Forelimb muscle (tissue), 1 donor: ENCODE measurements around the gene GTF2H4. TPM values are rescaled to one million over a fixed set of nuclear protein-coding genes. Genes with fewer than 3 reads are reported as not detected.
"Not testable (repeated sequence)": the region's sequence is repeated elsewhere in the genome, so short reads cannot be mapped to it uniquely, and the experiment has no call there.

Experiments
- DNase-seq: peaks from one replicate; pipeline ENCODE4 v3.0.0-alpha.2; 2013; ENCODE audit warnings: low read depth
- polyA plus RNA-seq: library from polyadenylated mRNA; unstranded; fragments of 120-200 nt; gene quantifications from one replicate; pipeline ENCODE4 v1.2.1, GENCODE V29; 2013; ENCODE audit not compliant: insufficient read length

The GTF2H4 gene
- polyA plus RNA-seq, 1 donor = 23.7 TPM

DNA sequence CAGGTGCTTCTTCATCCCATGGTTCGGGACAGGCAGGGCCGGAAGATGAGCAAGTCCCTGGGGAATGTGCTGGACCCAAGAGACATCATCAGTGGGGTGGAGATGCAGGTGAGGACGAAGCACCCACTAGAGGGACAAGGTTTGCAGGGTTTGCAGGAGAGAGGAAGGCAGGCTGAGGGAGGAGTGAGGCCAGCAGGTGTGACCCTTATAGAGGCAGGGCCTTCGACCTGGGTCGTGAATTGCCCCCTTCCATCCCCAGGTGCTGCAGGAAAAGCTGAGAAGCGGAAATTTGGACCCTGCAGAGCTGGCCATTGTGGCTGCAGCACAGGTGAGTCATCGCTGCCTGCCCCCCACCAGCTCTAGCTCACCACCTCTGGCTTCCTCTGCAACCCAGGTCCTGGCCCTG, 14.4 kb downstream of the GTF2H4 start:
- DNase-seq = no peak

GRCh38 chr6:30924040-30924627, 16.1 kb downstream of the GTF2H4 start:
- DNase-seq = not testable (repeated sequence)

GRCh38 chr6:30926644-30927043, 18.6 kb downstream of the GTF2H4 start:
- no peak for DNase-seq

DNA sequence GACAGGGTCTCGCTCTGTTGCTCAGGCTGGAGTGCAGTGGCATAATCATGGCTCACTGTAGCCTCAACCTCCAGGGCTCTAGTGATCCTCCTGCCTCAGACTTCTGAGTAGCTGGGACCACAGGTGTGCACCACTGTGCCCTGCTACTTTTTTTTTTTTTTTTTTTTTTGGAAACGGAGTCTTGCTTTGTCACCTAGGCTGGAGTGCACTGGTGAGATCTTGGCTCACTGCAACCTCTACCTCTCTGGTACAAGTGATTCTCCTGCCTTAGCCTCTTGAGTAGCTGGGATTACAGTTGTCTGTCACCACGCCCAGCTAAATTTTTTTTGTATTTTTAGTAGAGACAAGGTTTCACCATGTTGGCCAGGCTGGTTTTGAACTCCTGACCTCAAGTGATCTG, 19.1 kb downstream of the GTF2H4 start:
- DNase-seq = not testable (repeated sequence)

- DNase-seq = no peak
These were observed 20.7 kb downstream of the GTF2H4 start for GRCh38 chr6:30928677-30929076.

DNA sequence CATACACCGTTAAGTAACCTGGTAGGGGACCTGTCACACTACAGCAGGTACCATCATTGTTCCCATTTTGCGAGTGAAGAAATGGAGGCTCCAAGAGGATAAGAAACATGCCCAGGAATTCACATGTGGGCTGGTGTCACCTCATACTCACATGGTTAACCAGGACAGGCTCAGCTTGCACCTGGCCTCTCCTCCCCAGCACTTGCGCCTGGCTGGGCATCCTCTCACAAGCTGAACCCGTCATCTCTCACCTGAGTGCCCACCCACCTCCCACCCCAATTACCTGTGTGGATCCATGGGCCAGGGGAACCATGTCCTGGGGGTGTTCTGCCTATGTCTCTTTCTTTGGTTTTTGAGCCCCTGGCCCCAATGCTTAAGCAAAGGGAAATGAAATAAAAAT, 22.5 kb downstream of the GTF2H4 start:
- DNase-seq = no peak

DNA sequence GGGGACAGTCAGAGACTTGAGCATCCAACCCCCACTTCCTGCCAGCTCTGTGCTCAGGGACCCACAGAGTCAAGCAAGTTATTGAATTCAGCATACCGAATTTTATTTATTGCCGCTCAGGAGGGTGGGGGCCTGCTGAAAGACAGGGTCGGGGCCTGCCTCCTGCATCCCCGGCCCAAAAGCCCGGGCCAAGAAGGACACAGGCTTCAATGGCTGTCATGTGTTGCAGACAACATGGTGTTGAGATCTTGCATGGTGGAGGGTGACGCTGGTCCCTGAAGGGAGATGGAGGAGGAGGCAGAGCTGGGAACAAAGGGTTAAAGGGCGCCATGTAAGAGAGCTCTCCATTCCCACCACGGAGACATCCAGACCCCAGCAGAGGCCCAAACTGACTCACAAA, 23.3 kb downstream of the GTF2H4 start:
- no peak for DNase-seq

DNA sequence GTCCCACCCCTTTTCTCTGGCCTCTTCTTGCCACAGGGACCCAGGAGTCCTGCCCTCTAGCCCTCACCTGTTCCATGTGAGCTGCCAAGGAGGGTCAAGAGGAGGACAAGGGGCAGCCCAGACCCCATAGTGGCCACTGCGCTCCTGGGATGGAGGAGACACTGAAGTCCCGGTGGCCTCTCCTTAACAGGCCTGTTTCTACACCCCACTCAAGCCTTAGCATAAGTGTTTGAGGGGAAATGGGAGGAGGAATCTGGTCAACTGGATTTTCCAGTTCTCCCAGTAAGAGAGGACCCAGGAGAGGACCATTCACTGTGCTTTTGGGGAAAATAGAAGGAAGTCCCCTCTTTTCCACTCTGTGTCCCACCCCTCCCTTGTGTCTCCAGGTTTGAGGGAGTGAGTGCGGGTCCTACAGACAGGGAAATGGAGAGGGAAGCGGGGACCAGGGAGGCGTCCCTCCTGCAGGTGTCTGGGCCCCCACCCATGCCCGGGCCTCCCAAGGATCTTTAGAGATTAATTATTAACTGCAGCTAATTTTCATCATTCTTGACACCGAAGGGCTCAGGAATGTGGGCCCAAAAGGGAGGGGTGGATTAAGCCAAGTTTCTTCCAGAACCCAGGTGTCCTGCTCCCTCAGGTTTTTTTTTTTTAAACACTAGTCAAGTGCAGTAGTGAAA, 24.1 kb downstream of the GTF2H4 start, which contains the start of gene SFTA2:
SFTA2 (minus strand) TSS at position 202 of the 677 bp plus-strand sequence; CDS start at position 128, 74 bp downstream.
- no peak for DNase-seq

DNA sequence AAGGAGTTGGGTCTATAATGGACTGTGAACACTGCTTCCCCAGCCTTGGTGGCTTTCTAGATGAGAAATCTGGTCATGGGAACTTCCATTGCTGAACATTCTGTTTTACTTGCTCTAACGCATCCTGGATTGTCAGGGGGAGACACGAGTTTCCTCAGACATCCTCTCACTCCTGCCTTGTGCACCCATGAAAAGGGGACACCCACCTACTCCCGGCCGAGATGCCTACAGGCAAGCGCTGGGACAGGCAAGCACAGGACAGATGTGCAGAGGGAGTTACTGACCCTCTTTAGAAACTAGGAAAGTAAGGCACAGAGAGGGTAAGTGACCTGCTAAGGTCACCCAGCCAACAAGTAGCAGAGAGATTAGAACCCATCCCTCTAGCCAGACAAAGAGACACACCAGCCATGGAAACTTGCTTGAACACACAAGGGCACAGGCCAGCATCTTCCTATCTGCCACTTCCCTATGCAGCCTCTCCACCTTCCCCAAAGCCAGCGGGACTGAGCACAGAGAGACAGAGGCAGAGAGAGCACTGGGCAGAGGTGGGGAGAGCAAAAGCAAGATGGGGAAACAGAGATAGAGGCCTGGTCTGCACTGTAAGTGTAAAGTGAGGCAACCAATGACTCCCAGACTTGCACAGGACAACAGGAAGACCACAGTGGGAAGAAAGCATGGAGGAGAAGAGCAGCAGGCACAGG, 24.8 kb downstream of the GTF2H4 start:
- DNase-seq = no peak

DNA sequence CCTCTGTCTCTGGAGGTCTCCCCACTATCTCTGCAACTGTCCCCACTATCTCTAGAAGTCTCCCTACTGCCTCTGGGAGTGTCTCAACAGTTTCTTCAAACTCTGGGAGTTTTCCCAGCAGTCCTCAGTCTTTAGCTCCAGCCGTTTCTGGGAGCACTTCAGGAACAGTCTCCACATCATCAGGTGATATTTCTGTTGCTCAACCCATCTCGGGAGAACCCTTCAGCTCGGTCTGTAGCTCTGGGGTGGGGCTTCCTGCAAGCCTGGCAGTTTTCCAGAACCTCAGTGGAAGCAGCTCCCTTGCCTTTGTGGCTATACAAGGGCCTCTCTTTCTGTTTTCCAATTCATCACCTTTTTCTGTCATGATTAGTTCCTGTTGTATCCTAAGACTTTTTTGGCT, 27.0 kb downstream of the GTF2H4 start:
- no peak for DNase-seq

- DNase-seq = no peak
These were observed 29.3 kb downstream of the GTF2H4 start for GRCh38 chr6:30937265-30937664.

- DNase-seq = no peak
These were observed 30.7 kb downstream of the GTF2H4 start for GRCh38 chr6:30938730-30939129.

- no peak for DNase-seq
These were observed 31.5 kb downstream of the GTF2H4 start for GRCh38 chr6:30939473-30939872.

- DNase-seq = no peak
These were observed 32.5 kb downstream of the GTF2H4 start, which contains the start of gene MUCL3 for GRCh38 chr6:30940361-30940986. MUCL3 (plus strand) TSS chr6:30940973; CDS start chr6:30941000, 27 bp downstream.

DNA sequence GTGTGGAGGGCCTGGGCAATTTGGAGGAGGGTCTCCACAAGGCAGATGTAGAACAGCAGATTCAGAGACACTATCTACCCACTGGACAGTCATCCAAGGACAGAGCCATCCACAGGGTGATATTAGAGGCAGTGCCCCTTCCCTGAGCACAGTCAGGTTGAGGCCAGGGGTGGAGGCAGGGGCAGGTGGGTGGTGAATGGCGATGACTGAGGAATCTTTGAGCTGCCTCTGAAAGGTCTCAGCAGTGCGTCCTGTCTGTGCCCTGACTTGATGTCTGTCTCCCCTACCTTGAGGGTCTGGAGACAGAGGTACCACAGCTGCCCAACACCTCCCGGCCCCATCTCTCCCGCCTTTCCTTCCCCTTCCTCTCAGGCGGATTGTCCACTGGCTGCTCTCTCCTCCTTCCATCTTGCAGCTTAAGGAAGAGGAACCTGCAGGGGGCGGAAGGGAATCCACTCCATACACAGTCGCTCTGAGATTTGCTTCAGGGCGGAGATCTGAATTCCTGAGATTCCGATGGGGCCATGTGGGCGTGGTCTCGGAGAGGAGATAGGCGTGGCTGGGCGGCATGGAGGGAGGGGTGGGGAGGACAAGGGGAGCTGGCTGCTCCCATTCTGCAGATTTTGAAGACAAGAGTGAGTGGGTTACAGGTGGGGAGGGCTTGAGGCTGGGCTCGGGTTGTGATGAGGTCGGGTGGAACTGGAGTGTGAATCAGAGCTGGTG, 34.5 kb downstream of the GTF2H4 start:
- DNase-seq = no peak

- no peak for DNase-seq
These were observed 36.0 kb downstream of the GTF2H4 start for GRCh38 chr6:30944051-30944450.

- DNase-seq = no peak
These were observed 37.3 kb downstream of the GTF2H4 start for GRCh38 chr6:30945281-30945680.

DNA sequence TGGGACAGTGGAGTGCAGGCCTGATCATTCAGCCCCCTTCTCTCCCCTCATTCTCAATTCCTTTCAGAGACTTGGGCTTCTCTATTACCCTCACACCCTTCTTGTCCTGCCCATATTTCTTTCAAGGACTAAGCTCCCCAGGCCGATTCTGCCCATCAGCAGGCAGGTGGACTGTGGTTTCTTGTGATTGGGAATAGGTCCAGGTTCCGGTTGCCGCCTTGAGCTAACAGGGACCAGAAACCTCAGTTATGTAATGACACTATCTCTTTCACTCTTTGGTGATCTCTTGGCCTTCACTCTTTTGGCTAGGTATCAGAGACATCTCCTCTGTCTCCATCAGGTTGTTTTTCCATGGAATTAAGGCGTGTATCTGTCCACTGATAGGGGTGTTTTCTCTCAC, 39.2 kb downstream of the GTF2H4 start:
- no peak for DNase-seq

DNA sequence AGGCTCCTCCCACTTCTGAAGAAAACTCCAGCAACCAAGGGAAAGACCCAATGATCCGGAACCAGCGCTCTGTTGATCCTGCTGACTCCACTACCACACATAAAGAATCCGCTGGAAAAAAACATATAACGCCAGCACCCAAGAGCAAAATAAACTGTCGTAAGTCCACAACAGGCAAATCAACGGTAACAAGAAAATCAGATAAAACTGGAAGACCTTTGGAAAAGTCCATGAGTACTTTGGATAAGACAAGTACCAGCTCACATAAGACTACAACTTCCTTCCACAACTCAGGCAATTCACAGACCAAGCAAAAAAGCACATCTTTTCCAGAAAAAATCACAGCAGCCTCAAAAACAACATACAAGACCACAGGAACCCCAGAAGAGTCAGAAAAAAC, 40.8 kb downstream of the GTF2H4 start:
- DNase-seq = no peak

DNA sequence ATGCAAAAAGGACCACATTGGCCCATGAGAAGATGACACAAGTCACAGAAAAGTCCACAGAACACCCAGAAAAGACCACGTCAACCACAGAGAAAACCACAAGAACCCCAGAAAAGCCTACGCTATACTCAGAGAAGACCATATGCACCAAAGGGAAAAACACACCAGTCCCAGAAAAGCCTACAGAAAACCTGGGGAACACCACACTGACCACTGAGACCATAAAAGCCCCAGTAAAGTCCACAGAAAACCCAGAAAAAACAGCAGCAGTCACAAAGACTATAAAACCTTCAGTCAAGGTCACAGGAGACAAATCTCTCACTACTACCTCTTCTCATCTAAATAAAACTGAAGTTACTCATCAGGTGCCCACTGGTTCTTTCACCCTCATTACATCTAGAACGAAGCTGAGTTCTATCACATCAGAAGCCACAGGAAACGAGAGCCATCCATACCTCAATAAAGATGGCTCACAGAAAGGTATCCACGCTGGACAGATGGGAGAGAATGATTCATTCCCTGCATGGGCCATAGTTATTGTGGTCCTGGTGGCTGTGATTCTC, 44.0 kb downstream of the GTF2H4 start:
- no peak for DNase-seq

DNA sequence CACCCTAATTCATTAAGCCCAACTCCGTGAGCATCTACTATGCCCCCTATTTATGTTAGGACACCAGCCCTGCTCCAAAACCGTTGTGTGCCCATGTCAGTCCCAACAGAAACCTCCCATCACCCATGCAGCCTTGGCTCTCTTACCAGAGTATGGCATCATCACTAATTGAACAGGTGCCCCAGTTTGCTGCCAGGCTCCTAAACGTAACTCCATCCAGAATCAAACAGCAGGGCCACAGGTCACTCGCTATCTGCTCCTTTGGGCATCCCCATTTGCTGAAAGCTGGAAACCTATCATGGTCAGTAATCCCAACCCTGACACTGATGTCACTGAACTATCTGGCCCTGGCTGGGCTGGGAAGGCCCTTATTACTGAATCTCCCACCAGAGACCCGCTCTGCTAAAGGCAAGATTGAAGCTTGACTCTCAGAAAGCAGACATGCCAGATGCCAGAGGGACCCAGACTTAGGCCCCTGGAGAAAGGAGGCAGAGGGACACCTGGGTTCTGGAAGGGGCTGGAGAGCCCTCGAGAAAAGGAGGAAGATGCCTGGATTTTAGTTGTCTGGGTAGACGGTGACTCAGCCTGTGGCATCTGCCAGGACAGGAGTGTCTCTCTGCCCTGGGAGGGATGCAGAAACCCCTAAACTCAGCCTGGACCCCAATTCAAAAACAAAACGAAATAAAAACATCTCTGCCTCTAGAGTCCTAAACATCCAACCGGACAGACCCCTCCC, 46.8 kb downstream of the GTF2H4 start:
- DNase-seq = no peak
